Keratinocyte (primary cell): Measurements from ENCODE around the gene SLC6A15. TPM values are rescaled to one million over a fixed set of nuclear protein-coding genes. Genes with fewer than 3 reads are reported as not detected.

Source experiments
- DNase-seq: peaks from one replicate; pipeline ENCODE4 v3.0.0-alpha.2; 2011; ENCODE audit warnings: low read depth, missing footprints, low spot score
- FAIRE-seq: peaks from 2 replicates; lab custom pipeline; 2011; peaks lifted over from hg19 to GRCh38; lab: Jason Lieb, UNC
- H2AFZ ChIP-seq: 2 replicates; pipeline ENCODE4 v1.6.0; 2012; ENCODE audit warnings: low read length, control low read depth, inconsistent platforms; ENCODE audit not compliant: control insufficient read depth
- H3K27ac ChIP-seq: 2 replicates; pipeline ENCODE4 v1.5.1; 2011; ENCODE audit warnings: low read length; ENCODE audit not compliant: control insufficient read depth, insufficient read depth
- H3K27me3 ChIP-seq: 3 replicates; pipeline ENCODE4 v1.6.0; 2011; ENCODE audit warnings: low read length; ENCODE audit not compliant: control insufficient read depth, insufficient read depth; ENCODE audit errors: extremely low read depth
- H3K36me3 ChIP-seq, 2 experiments: 2 replicates in 1 of 2; 3 replicates in 1 of 2; pipeline ENCODE4 v1.5.1; 2011; ENCODE audit warnings: low read length in 2 of 2, mild to moderate bottlenecking in 1 of 2; ENCODE audit not compliant: control insufficient read depth in 2 of 2, insufficient read depth in 2 of 2; ENCODE audit errors: extremely low read depth in 1 of 2
- H3K4me1 ChIP-seq: 3 replicates; pipeline ENCODE4 v1.5.1; 2011; ENCODE audit warnings: low read length; ENCODE audit not compliant: control insufficient read depth, insufficient read depth; ENCODE audit errors: extremely low read depth
- H3K4me2 ChIP-seq: 3 replicates; pipeline ENCODE4 v1.6.0; 2011; ENCODE audit warnings: low read depth, low read length; ENCODE audit not compliant: control insufficient read depth, insufficient read depth; ENCODE audit errors: extremely low read depth
- H3K4me3 ChIP-seq, 3 experiments: fragments of 200-600 bp in 1 of 3; sonication (generic) in 1 of 3; 2 replicates in 2 of 3; 3 replicates in 1 of 3; pipeline ENCODE4 v1.5.1; 2011 to 2016; ENCODE audit warnings: low read length in 3 of 3, mild to moderate bottlenecking in 3 of 3, control low read depth in 2 of 3, inconsistent platforms in 1 of 3, low read depth in 1 of 3, mixed read lengths in 1 of 3, mixed run types in 1 of 3, moderate library complexity in 1 of 3; ENCODE audit not compliant: control insufficient read depth in 2 of 3, insufficient read depth in 2 of 3; ENCODE audit errors: extremely low read depth in 1 of 3
- H3K79me2 ChIP-seq: 2 replicates; pipeline ENCODE4 v1.6.0; 2012; ENCODE audit warnings: low read length; ENCODE audit not compliant: control insufficient read depth, insufficient read depth
- H3K9ac ChIP-seq: 3 replicates; pipeline ENCODE4 v1.6.0; 2011; ENCODE audit warnings: low read length; ENCODE audit not compliant: control insufficient read depth, insufficient read depth; ENCODE audit errors: extremely low read depth
- H3K9me1 ChIP-seq: 3 replicates; pipeline ENCODE4 v1.6.0; 2011; ENCODE audit warnings: low read length; ENCODE audit not compliant: control insufficient read depth, insufficient read depth; ENCODE audit errors: extremely low read depth
- H3K9me3 ChIP-seq: 2 replicates; pipeline ENCODE4 v1.5.1; 2012; ENCODE audit warnings: low read depth, low read length; ENCODE audit not compliant: control insufficient read depth
- H4K20me1 ChIP-seq: 3 replicates; pipeline ENCODE4 v1.6.0; 2011; ENCODE audit warnings: low read length; ENCODE audit not compliant: control insufficient read depth, insufficient read depth; ENCODE audit errors: extremely low read depth
- CTCF ChIP-seq, 3 experiments: IDR thresholded peaks in 1 of 3; conservative IDR thresholded peaks in 1 of 3; optimal IDR thresholded peaks in 1 of 3; 2 replicates in 2 of 3; 3 replicates in 1 of 3; pipeline versions ENCODE3 to v1.5.1; 2011; ENCODE audit warnings: low read length in 3 of 3, mild to moderate bottlenecking in 3 of 3, moderate library complexity in 2 of 3, control low read depth in 1 of 3, inconsistent platforms in 1 of 3; ENCODE audit not compliant: insufficient read depth in 2 of 3; ENCODE audit errors: extremely low read depth in 1 of 3
- EZH2 ChIP-seq: IDR thresholded peaks from one replicate; pipeline ENCODE4 v1.6.1; 2012; ENCODE audit warnings: inconsistent platforms, mild to moderate bottlenecking, low read length, moderate library complexity
- dilution Hi-C: fragments of 300-500 bp; cut with MboI; formaldehyde crosslinking; loops from one replicate; pipeline ENCODE4 v1.7.0; 2020; ENCODE audit warnings: low sequenced_read_pairs; ENCODE audit not compliant: extremely low pct_ligation_motif_present
- polyA plus RNA-seq, 5 experiments: library from polyadenylated mRNA; depleted of rRNA in 3 of 5; stranded (reverse) in 3 of 5; stranded (forward) in 1 of 5; unstranded in 1 of 5; fragments of >200 nt; gene quantifications; 1 replicate in 1 of 5; 2 replicates in 3 of 5; 3 replicates in 1 of 5; pipeline versions ENCODE4 v1.2.1 to v1.2.3, GENCODE V29; 2011 to 2012; ENCODE audit warnings: missing spikeins in 2 of 5, low read depth in 1 of 5, low replicate concordance in 1 of 5

The SLC6A15 gene
- polyA plus RNA-seq, 1 donor (not counting 4 experiments of a cell fraction or from before 2014, with no cell fraction given) = 18.9 TPM

GRCh38 chr12:84891106-84891838, 21.3 kb downstream of the SLC6A15 start:
- no peaks in the 10 kb centered on the region for H3K36me3 ChIP-seq
- no peak for TF ChIP-seq CTCF (optimal IDR thresholded peaks at IDR 0.05 in 1 of 3, IDR thresholded peaks at IDR 0.05 in 1 of 3, conservative IDR thresholded peaks at IDR 0.05 in 1 of 3; ENCODE audit: extremely low read depth in 1 of 3, insufficient read depth in 2 of 3, low read length in 3 of 3)
- no peak for TF ChIP-seq EZH2
- H3K9me1 ChIP-seq = no peaks in the 10 kb centered on the region
- no peaks in the 10 kb centered on the region for H3K4me1 ChIP-seq
- no peaks in the 10 kb centered on the region for H4K20me1 ChIP-seq
- H3K4me3 ChIP-seq = no peak overlapping the region
- DNase-seq (no peak), FAIRE-seq (no peak)
- peaks cover 4% of the 10 kb centered on the region for H3K79me2 ChIP-seq
- H3K9me3 ChIP-seq = no peaks in the 10 kb centered on the region
- no peaks in the 10 kb centered on the region for H3K27me3 ChIP-seq
- H2AFZ ChIP-seq = no peak overlapping the region
- no peak overlapping the region for H3K4me2 ChIP-seq
- no peak overlapping the region for H3K9ac ChIP-seq
- H3K27ac ChIP-seq = no peak overlapping the region
- dilution Hi-C loops = loop anchor here (25.0 kb wide), 1 partner anchor 146 kb away; the partner anchor contains the start of genes LRRIQ1 and TSPAN19

- H3K27me3 ChIP-seq = no peaks in the 10 kb centered on the region
- no peaks in the 10 kb centered on the region for H4K20me1 ChIP-seq
- no peaks in the 10 kb centered on the region for H3K9me3 ChIP-seq
- H3K9me1 ChIP-seq = no peaks in the 10 kb centered on the region
- FAIRE-seq (no peak), DNase-seq (no peak)
- H3K9ac ChIP-seq = no peak overlapping the region
- H2AFZ ChIP-seq = no peak overlapping the region
- H3K4me2 ChIP-seq = no peak overlapping the region
- no peaks in the 10 kb centered on the region for H3K36me3 ChIP-seq
- no peak for TF ChIP-seq CTCF (optimal IDR thresholded peaks at IDR 0.05 in 1 of 3, IDR thresholded peaks at IDR 0.05 in 1 of 3, conservative IDR thresholded peaks at IDR 0.05 in 1 of 3; ENCODE audit: extremely low read depth in 1 of 3, insufficient read depth in 2 of 3, low read length in 3 of 3)
- TF ChIP-seq EZH2 = no peak
- peaks cover 2% of the 10 kb centered on the region for H3K79me2 ChIP-seq
- dilution Hi-C loops = loop anchor here (25.0 kb wide), 1 partner anchor 147 kb away; the partner anchor contains the start of genes LRRIQ1 and TSPAN19
- no peak overlapping the region for H3K4me3 ChIP-seq
- H3K27ac ChIP-seq = no peak overlapping the region
- no peaks in the 10 kb centered on the region for H3K4me1 ChIP-seq
Observed at GRCh38 chr12:84889818-84890217, 22.8 kb downstream of the SLC6A15 start.
